Stomach smooth muscle (tissue), 2 donors: Measurements from ENCODE around the gene CASR.

ENCODE experiments used
- H3K27ac ChIP-seq: one replicate; pipeline ENCODE4 v1.7.0; 2013; ENCODE audit warnings: mild to moderate bottlenecking, low read length, inconsistent platforms
- H3K27me3 ChIP-seq, 2 donors: one replicate each; pipeline ENCODE4 v1.7.0; 2013; ENCODE audit warnings: low read length in 2 of 2; ENCODE audit not compliant: insufficient read depth in 2 of 2, control insufficient read depth in 1 of 2
- H3K36me3 ChIP-seq, 2 donors: one replicate each; pipeline ENCODE4 v1.7.0; 2013; ENCODE audit warnings: low read length in 2 of 2; ENCODE audit not compliant: control insufficient read depth in 2 of 2, insufficient read depth in 2 of 2
- H3K4me1 ChIP-seq: one replicate; pipeline ENCODE4 v1.7.0; 2013; ENCODE audit warnings: low read length; ENCODE audit not compliant: control insufficient read depth, insufficient read depth
- H3K4me3 ChIP-seq, 2 donors: one replicate each; pipeline ENCODE4 v1.7.0; 2013; ENCODE audit warnings: low read length in 2 of 2
- H3K9ac ChIP-seq, 2 donors: one replicate each; pipeline ENCODE4 v1.7.0; 2013; ENCODE audit warnings: low read length in 2 of 2, mild to moderate bottlenecking in 1 of 2
- H3K9me3 ChIP-seq, 2 donors: one replicate each; pipeline ENCODE4 v1.7.0; 2013; ENCODE audit warnings: low read length in 2 of 2; ENCODE audit not compliant: control insufficient read depth in 2 of 2
- donor health status: healthy.
- donor health status: Pancreatic carcinoma.

CASR gene

DNA sequence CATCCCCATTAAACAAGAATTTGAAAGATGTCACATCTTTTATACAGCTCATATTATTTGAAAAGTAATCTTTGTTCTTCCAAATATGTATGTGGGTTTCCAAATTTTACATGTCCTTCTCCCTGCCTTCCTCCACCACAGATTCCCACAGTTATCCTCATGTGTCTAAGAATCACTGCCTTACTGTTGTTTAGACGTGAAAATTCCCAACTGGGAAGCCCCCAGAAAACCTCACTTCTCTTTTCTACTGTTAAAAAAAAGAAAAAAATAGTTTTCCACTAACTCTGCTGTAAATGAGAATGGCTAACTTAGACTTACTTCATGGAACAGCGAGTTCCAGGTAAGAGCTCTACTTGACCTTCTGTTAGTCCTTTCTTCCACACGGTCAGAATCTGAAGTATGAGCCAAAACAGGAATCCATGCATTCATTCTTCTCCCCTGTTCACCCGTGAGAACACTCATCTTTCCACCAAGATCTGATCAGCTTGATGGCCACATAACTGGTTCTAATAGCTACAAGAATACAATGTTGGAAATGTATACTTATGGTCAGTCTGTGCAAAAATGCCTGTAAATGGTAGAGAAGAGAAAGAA is 123.7 kb downstream of the CASR start:
- no peak overlapping the region for H3K4me3 ChIP-seq

DNA sequence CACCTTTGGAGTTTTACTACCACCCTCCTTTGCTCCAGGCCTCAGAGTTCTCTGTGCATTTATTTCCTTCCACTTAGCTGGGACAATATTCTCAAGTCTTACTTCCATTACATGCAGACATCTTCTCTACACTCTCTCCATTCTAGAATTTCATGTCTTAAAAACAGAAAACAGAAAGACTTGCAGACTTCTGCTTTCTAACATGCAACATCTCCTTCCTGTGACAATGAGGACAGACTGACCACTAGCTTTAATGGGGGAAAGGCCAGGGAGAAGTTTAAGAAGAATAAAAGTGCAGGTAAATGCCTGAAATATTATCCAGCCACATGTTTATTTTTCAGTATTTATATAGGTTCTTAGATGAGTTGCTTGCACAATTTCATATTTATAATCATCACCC is 124.5 kb downstream of the CASR start:
- no peaks in the 10 kb centered on the region for H3K4me1 ChIP-seq
- H3K9me3 ChIP-seq, result no peaks in the 10 kb centered on the region
- H3K27me3 ChIP-seq, result no peaks in the 10 kb centered on the region
- no peak overlapping the region for H3K27ac ChIP-seq
- no peaks in the 10 kb centered on the region for H3K36me3 ChIP-seq
- no peak overlapping the region for H3K9ac ChIP-seq
- H3K4me3 ChIP-seq, result no peak overlapping the region

More for the DNA sequence above, 123.7 kb downstream of the CASR start:
- no peaks in the 10 kb centered on the region for H3K9me3 ChIP-seq
- H3K4me1 ChIP-seq, result no peaks in the 10 kb centered on the region
- no peak overlapping the region for H3K9ac ChIP-seq
- H3K27me3 ChIP-seq, result no peaks in the 10 kb centered on the region
- H3K36me3 ChIP-seq, result no peaks in the 10 kb centered on the region
- H3K27ac ChIP-seq, result no peak overlapping the region

GRCh38 chr3:122310361-122310760 is 126.9 kb downstream of the CASR start:
- Histone ChIP-seq H3K27me3 (no peaks in the 10 kb centered on the region), H3K4me3 (no peak overlapping the region), H3K27ac (no peak overlapping the region), H3K9me3 (no peaks in the 10 kb centered on the region), H3K4me1 (no peaks in the 10 kb centered on the region), H3K36me3 (no peaks in the 10 kb centered on the region), H3K9ac (no peak overlapping the region)

DNA sequence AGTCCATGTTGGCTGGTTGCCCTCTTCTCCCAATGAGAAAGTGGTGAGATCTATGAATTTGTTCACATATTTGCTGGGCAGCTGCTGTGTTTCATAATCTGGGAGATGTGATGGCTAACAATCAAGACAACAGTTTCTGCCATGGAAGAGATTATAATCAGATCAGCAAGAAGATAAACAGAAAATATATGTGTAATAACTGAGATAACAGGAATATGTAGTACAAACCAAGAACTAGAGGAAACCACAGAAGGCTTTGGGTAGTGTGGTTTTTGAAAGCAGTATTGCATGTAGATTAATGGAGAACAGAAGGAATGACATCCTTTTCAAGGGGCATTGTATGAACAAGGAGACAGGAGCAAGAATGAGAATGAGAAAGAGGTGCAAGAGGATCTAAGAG is 129.4 kb downstream of the CASR start:
- no peak overlapping the region for H3K27ac ChIP-seq

DNA sequence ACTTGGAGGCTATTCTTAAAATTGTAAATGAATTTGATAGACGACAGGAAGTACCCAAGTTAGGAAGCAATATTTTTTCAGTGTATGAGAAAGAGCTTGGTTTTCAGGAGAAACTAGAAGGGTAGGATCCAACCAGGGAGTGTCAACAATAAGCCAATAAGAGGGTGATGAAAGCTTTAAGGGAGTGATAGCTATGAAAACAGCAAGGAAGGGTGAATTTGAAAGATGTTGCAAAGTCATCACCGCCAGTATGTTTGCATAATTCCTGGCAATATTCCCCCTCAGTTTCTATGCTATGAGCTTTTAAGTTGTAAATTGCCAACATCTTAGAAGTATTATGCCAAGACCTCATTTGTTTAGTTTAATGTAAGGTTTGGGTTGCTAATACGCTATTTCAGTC is 129.8 kb downstream of the CASR start:
- Histone ChIP-seq H3K27ac (no peak overlapping the region), H3K9ac (no peak overlapping the region), H3K36me3 (no peaks in the 10 kb centered on the region), H3K4me3 (no peak overlapping the region), H3K27me3 (no peaks in the 10 kb centered on the region), H3K9me3 (no peaks in the 10 kb centered on the region), H3K4me1 (no peaks in the 10 kb centered on the region)

More for the DNA sequence above, 129.4 kb downstream of the CASR start:
- no peaks in the 10 kb centered on the region for H3K27me3 ChIP-seq
- no peaks in the 10 kb centered on the region for H3K9me3 ChIP-seq
- no peaks in the 10 kb centered on the region for H3K4me1 ChIP-seq
- no peaks in the 10 kb centered on the region for H3K36me3 ChIP-seq
- H3K4me3 ChIP-seq, result no peak overlapping the region
- H3K9ac ChIP-seq, result no peak overlapping the region

- Histone ChIP-seq H3K9ac (no peak overlapping the region), H3K9me3 (no peaks in the 10 kb centered on the region), H3K4me3 (no peak overlapping the region), H3K27me3 (no peaks in the 10 kb centered on the region), H3K36me3 (no peaks in the 10 kb centered on the region), H3K27ac (no peak overlapping the region), H3K4me1 (no peaks in the 10 kb centered on the region)
Observed at GRCh38 chr3:122314228-122314876, 130.9 kb downstream of the CASR start.

- Histone ChIP-seq H3K27me3 (no peaks in the 10 kb centered on the region), H3K9ac (no peak overlapping the region), H3K4me3 (no peak overlapping the region)
Observed at GRCh38 chr3:122315619-122316018, 132.2 kb downstream of the CASR start.

GRCh38 chr3:122316368-122316767 is 132.9 kb downstream of the CASR start:
- H3K9me3 ChIP-seq, result peaks cover 0 to 3% of the 10 kb centered on the region in 2 donors
- H3K27ac ChIP-seq, result no peak overlapping the region
- no peak overlapping the region for H3K4me3 ChIP-seq
- H3K36me3 ChIP-seq, result no peaks in the 10 kb centered on the region
- H3K27me3 ChIP-seq, result no peaks in the 10 kb centered on the region
- no peak overlapping the region for H3K9ac ChIP-seq
- H3K4me1 ChIP-seq, result no peaks in the 10 kb centered on the region

More at GRCh38 chr3:122315619-122316018, 132.2 kb downstream of the CASR start:
- Histone ChIP-seq H3K4me1 (no peaks in the 10 kb centered on the region), H3K9me3 (no peaks in the 10 kb centered on the region), H3K36me3 (no peaks in the 10 kb centered on the region), H3K27ac (no peak overlapping the region)

GRCh38 chr3:122318620-122319019 is 135.2 kb downstream of the CASR start:
- Histone ChIP-seq H3K9me3 (peaks cover 0 to 3% of the 10 kb centered on the region in 2 donors), H3K27ac (no peak overlapping the region), H3K9ac (no peak overlapping the region), H3K4me1 (no peaks in the 10 kb centered on the region), H3K4me3 (no peak overlapping the region), H3K27me3 (no peaks in the 10 kb centered on the region), H3K36me3 (no peaks in the 10 kb centered on the region)

DNA sequence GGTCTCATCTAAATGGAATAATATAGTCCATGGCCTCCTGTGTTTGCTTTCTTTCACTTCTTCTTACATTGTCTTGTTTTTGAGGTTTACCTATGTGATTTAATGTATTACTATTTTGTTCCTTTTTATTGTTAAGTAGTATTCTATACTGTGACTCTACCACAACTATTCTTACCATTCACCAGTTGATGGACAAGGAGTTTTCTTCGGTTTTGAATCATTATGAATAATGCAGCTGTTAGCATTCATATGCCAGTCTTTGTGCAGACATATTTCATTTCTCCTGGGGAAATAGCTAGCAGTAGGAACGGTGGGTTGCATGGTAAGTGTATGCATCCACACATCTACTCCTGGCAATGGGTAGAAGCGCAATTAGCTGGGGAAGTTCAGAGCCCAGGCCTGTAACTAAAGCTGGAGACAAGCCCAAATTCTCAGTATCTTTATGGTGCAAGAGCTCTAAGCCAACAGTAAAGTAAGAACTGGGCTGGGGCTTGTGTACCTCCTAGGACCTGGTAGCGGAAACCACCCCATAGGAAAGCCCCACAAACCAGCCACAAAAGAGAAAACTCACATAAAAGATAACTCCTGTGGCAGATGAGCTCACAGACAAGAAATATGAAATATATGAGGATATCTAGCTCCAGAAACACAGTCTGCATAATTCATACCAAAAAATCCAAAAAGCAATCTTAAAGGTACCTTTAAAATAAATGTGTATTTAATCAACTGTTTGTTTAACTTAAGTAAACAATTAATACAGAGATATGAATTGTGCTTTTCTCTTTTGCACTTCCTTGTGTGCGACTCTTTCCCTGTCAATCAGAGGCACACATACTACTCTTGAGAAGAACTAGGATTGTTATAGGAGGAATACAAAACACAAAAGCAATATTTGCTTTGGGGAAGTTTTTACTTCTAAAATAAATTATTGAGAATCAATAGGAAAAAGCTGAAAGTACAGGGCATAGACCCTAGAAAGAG is 138.9 kb downstream of the CASR start:
- no peaks in the 10 kb centered on the region for H3K4me1 ChIP-seq
- no peaks in the 10 kb centered on the region for H3K36me3 ChIP-seq
- no peak overlapping the region for H3K27ac ChIP-seq
- H3K27me3 ChIP-seq, result no peaks in the 10 kb centered on the region
- no peak overlapping the region for H3K9ac ChIP-seq
- peaks cover 0 to 3% of the 10 kb centered on the region in 2 donors for H3K9me3 ChIP-seq
- H3K4me3 ChIP-seq, result no peak overlapping the region
